KOPT-K1 (cell line): Measurements from ENCODE around the gene LRRC74B.

ENCODE experiments used
- H3K27ac ChIP-seq: fragments of 200-600 bp; sonication (generic); 2 replicates; pipeline ENCODE4 v1.5.1; 2016; ENCODE audit warnings: antibody characterized with exemption, mild to moderate bottlenecking, low read depth, low read length; ENCODE audit not compliant: poor library complexity, severe bottlenecking
- H3K36me3 ChIP-seq: fragments of 200-600 bp; sonication (generic); 2 replicates; pipeline ENCODE4 v1.5.1; 2017; ENCODE audit warnings: antibody characterized with exemption, mild to moderate bottlenecking, low read length, moderate library complexity; ENCODE audit not compliant: insufficient read depth
- H3K9me3 ChIP-seq: fragments of 200-600 bp; sonication (generic); 2 replicates; pipeline ENCODE4 v1.5.1; 2017; ENCODE audit warnings: antibody characterized with exemption, low read length, mild to moderate bottlenecking; ENCODE audit not compliant: insufficient read depth, poor library complexity, severe bottlenecking

The LRRC74B gene

GRCh38 chr22:21009638-21010425 lies 35.9 kb upstream of the LRRC74B start:
- Histone ChIP-seq H3K27ac (no peak overlapping the region), H3K36me3 (no peaks in the 10 kb centered on the region), H3K9me3 (no peaks in the 10 kb centered on the region)

GRCh38 chr22:21010426-21011113 lies 35.2 kb upstream of the LRRC74B start:
- no peaks in the 10 kb centered on the region for H3K9me3 ChIP-seq
- no peaks in the 10 kb centered on the region for H3K36me3 ChIP-seq
- no peak overlapping the region for H3K27ac ChIP-seq

- H3K27ac ChIP-seq = no peak overlapping the region
- H3K36me3 ChIP-seq = no peaks in the 10 kb centered on the region
- no peaks in the 10 kb centered on the region for H3K9me3 ChIP-seq
Observed at GRCh38 chr22:21012446-21013407, 33.0 kb upstream of the LRRC74B start.

- Histone ChIP-seq H3K9me3 (no peaks in the 10 kb centered on the region), H3K27ac (no peak overlapping the region), H3K36me3 (no peaks in the 10 kb centered on the region)
Observed at GRCh38 chr22:21013657-21014201, 32.0 kb upstream of the LRRC74B start.

- Histone ChIP-seq H3K9me3 (no peaks in the 10 kb centered on the region), H3K36me3 (no peaks in the 10 kb centered on the region), H3K27ac (no peak overlapping the region)
Observed at GRCh38 chr22:21014202-21014725, 31.5 kb upstream of the LRRC74B start.

GRCh38 chr22:21014726-21015465 lies 30.9 kb upstream of the LRRC74B start, which contains the start of gene P2RX6:
TSS of gene P2RX6 (plus strand) at chr22:21015165. CDS start at chr22:21015175, 10 bp downstream.
- no peak within 1 kb of the TSS for H3K27ac ChIP-seq
- H3K36me3 ChIP-seq = no peaks in the 10 kb centered on the region
- H3K9me3 ChIP-seq = no peaks in the 10 kb centered on the region

- no peaks in the 10 kb centered on the region for H3K36me3 ChIP-seq
- H3K9me3 ChIP-seq = no peaks in the 10 kb centered on the region
- no peak overlapping the region for H3K27ac ChIP-seq
Observed at GRCh38 chr22:21015466-21016006, 30.2 kb upstream of the LRRC74B start.

GRCh38 chr22:21016644-21017420 lies 28.9 kb upstream of the LRRC74B start:
- Histone ChIP-seq H3K36me3 (no peaks in the 10 kb centered on the region), H3K27ac (no peak overlapping the region), H3K9me3 (no peaks in the 10 kb centered on the region)

GRCh38 chr22:21018314-21018713 lies 27.4 kb upstream of the LRRC74B start:
- Histone ChIP-seq H3K9me3 (no peaks in the 10 kb centered on the region), H3K36me3 (no peaks in the 10 kb centered on the region), H3K27ac (no peak overlapping the region)

- Histone ChIP-seq H3K9me3 (no peaks in the 10 kb centered on the region), H3K36me3 (no peaks in the 10 kb centered on the region)
Observed at GRCh38 chr22:21020802-21021429, 24.8 kb upstream of the LRRC74B start.

GRCh38 chr22:21022507-21022906 lies 23.2 kb upstream of the LRRC74B start:
- no peaks in the 10 kb centered on the region for H3K9me3 ChIP-seq
- no peaks in the 10 kb centered on the region for H3K36me3 ChIP-seq
- no peak overlapping the region for H3K27ac ChIP-seq

More at GRCh38 chr22:21020802-21021429, 24.8 kb upstream of the LRRC74B start:
- no peak overlapping the region for H3K27ac ChIP-seq

GRCh38 chr22:21022955-21023614 lies 22.7 kb upstream of the LRRC74B start:
- Histone ChIP-seq H3K9me3 (no peaks in the 10 kb centered on the region), H3K27ac (no peak overlapping the region), H3K36me3 (no peaks in the 10 kb centered on the region)
